Left lobe of liver (tissue), 2 donors: ENCODE data around the gene GRID1. TPM values are rescaled to one million over a fixed set of nuclear protein-coding genes. Genes with fewer than 3 reads are reported as not detected.
"Not testable (repeated sequence)": the region's sequence is repeated elsewhere in the genome, so short reads cannot be mapped to it uniquely, and the experiment has no call there.

Experiments used
- ATAC-seq: fragments of 200-7000 bp; cut with Tn5 transposase; one replicate; pipeline ENCODE4 v1.9.1; 2020; ENCODE audit warnings: mild to moderate bottlenecking, moderate library complexity
- DNase-seq: peaks from one replicate; pipeline ENCODE4 v3.0.0-alpha.2; 2020; ENCODE audit warnings: low spot score
- total RNA-seq: library from RNA; stranded (reverse); gene quantifications from one replicate; pipeline ENCODE4 v1.2.1, GENCODE V29; 2021
- donor health status: DM: no; HTN: no; CAD: no; lungs with moderate emphysema.
- donor health status: DM: no; HTN: yes; CAD: no.

Gene GRID1
- total RNA-seq, 1 donor from 2014 or later, result 0.58 TPM

- no peak for ATAC-seq
Observed at GRCh38 chr10:85873063-85873462, 493.5 kb downstream of the GRID1 start.

GRCh38 chr10:85868627-85869499 is 497.7 kb downstream of the GRID1 start:
- peak; percentile 79 for ATAC-seq

More at GRCh38 chr10:85873063-85873462, 493.5 kb downstream of the GRID1 start:
- DNase-seq, result no peak

DNA sequence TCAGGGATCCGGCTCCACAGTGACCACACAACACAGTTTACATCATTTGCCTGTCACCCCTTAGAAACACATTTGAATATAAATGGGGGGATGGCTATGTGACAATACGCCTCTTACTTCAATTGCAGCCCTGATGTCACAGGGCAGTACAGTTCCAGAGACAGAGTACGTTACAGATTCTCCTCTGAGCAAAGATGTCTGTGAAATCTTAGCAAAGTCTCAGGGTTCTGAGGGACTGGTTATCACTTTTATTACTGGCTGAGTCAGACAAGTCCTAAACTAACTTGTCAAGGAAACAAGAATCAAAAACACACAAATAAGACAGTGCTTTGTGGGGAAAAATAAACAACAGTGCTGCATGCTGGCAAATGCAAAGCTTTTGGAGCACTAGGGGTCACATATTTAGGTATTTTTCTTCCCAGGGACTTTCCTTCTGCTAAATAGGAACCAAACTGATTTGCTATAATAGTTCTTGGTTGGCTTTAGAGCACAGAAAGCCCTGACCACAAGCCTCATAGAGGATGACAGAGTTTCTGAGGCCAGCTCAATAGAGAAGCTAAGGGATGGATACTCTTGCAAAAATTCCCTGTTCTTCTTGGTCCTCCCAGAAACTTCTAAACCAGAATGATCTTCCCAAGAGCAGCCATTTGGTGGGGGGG is 501.6 kb downstream of the GRID1 start:
- ATAC-seq (no peak), DNase-seq (no peak)

More at GRCh38 chr10:85868627-85869499, 497.7 kb downstream of the GRID1 start:
- no peak for DNase-seq

DNA sequence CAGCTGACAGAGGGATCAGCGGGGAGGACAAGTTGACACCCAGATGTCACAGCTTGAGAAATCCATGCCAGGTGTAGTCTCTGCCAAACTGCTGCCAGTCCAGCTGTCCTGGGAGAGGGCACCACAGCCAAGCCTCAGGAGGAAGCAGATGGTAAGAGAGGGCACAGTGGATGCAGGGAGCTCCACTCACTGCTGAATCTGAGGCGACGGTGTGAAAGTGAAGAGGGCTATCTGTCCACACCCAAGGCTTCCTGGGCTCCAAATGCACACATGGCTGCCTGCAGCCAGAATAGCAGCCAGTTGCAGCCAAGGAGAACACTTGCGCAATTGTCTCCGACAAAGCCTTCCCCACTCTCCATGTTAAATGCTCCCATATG is 502.4 kb downstream of the GRID1 start:
- DNase-seq (peak; percentile 70), ATAC-seq (no peak)

- DNase-seq, result no peak
- peak; percentile 92 for ATAC-seq
Observed at GRCh38 chr10:85863301-85864172, 503.1 kb downstream of the GRID1 start.

- no peak for DNase-seq
- no peak for ATAC-seq
Observed at GRCh38 chr10:85862771-85863170, 503.8 kb downstream of the GRID1 start.

GRCh38 chr10:85861513-85862197 is 504.9 kb downstream of the GRID1 start:
- no peak for ATAC-seq
- DNase-seq, result no peak

- no peak for ATAC-seq
- no peak for DNase-seq
Observed at GRCh38 chr10:85859859-85860258, 506.7 kb downstream of the GRID1 start.

GRCh38 chr10:85858776-85859515 is 507.6 kb downstream of the GRID1 start:
- ATAC-seq, result no peak
- DNase-seq, result no peak

DNA sequence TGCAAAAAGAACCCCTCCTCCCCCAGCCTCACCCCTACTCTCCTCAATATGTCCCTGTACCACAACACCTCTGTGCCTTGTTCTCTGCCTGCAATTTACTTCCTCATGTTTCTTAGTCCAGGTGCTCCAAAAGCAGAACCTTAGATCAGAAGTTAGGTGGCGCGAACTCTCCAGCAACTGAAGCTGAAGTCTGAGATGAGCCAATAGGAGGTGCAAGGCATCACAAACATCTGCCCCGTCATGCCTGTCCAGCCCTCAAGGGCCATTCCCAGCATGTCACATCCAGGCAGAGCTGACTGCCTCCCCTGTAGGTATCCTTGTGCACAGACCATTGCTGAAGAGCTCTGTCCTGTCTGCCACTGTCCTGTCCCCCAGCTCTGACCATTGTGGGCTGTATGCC is 508.8 kb downstream of the GRID1 start:
- DNase-seq, result no peak
- ATAC-seq, result no peak

DNA sequence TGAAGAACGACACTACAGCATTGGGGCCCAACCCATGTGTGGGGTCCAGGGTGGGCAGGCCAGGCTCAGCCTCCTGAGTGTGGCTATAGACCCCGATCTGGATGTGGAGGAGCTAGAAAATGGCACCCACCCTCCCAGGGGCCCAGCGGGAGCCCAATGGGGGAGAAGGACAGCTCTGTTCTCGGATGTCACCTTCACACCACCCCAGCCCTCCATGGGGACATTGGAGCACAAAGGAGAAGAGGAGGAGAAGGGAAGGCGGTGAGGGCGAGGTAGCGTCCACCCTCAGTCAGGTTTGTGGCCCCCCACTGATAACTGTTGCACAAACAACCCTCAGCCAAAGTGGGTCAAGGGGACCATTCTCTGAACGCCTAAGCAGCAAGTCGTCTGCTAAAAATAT is 509.3 kb downstream of the GRID1 start:
- ATAC-seq, result no peak

DNA sequence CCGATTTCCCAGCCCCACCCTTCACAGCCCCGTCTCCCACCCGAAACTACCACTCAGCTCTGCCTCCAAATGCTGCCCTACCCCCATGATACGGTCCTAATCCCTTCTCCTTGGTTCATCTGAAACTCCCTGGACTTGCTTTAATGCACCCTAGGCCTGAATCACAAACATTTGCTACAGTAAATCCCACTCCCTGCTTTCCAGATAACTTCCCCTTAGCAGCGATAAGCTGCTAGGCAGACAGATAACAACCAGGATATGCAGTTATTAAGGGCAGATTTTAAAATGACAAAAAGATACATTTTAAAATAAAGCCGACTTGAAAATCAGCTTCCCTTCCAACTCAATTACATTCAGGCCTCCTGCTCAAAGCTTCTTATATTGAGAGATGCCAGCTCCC is 514.7 kb downstream of the GRID1 start:
- no peak for DNase-seq
- ATAC-seq, result no peak

More for the DNA sequence above, 509.3 kb downstream of the GRID1 start:
- no peak for DNase-seq

- no peak for ATAC-seq
- no peak for DNase-seq
Observed at GRCh38 chr10:85851325-85851724, 515.3 kb downstream of the GRID1 start.

DNA sequence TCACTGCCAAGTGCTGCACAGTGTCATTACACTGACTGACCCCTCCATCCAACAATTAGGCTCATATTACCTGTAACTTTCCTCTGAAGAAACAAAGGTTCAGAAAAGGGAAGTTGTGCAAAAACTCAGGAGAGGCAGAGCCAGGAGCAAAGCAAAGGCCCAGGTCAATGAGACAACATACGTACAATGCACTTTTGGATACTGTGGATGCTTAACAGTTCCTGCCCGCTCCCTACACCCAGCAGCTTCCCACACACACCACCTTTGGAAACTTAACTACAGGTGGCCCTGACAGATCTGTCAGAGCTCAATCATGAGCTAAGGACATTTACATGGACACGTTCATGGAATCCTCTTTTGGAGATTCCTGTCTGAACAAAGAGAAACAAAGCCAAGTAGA is 515.9 kb downstream of the GRID1 start:
- ATAC-seq (no peak), DNase-seq (no peak)

DNA sequence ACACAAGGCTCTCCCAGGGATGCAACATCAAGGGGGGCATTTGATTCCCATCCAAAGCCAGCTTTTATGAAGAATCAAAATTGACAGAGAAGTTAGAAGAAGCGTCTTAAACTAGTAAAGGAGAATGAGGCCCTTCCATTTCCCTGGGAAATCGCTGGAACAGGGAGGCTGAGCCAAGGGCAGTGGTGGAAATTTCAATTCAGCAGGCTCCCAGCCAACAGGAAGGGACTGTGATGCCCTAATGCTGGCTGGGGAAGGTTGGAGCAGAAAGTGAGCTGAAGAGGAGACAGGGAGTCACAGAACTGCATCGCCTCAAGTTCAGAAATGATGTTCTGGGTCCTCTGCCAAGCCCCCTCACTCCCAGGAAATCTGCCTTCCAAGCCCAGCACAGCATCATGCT is 517.3 kb downstream of the GRID1 start:
- ATAC-seq, result no peak

GRCh38 chr10:85848756-85849155 is 517.8 kb downstream of the GRID1 start:
- ATAC-seq, result no peak
- no peak for DNase-seq

More for the DNA sequence above, 517.3 kb downstream of the GRID1 start:
- DNase-seq, result no peak

- ATAC-seq (no peak), DNase-seq (no peak)
Observed at GRCh38 chr10:85847085-85847484, 519.5 kb downstream of the GRID1 start.

DNA sequence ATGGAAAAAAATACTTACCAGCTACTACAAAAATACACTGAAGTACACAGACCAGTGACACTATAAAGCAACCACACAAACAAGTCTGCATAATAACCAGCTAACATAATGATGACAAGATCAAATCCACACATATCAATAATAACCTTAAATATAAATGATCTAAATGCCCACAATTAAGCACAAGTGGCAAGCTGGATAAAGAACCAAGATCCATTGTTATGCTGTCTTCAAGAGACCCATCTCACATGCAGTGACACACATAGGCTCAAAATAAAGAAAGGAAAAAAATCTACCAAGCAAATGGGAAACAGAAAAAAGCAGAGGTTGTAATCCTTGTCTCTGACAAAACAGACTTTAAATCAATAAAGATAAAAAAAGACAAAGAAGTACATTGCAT is 527.9 kb downstream of the GRID1 start:
- not testable (repeated sequence) for ATAC-seq, DNase-seq

DNA sequence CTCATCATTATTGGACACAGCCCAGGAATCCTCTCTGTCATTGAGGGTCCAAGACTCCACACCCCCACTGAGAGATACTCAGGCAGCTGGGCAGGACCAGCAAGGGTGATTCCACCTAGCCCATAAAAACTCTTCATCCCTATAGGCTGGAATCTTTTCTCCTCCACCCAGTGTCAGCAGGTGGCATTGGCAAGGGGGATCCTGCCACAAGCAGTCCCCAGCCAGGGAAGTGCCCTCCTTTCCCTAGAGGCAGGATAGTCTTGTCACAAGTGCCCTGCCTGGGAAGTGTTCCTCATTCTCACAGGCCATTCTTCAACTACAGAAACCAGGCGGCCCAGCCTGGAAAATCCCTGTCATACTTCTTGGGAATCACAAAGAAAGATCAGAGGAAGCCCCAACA is 533.6 kb downstream of the GRID1 start:
- ATAC-seq (no peak), DNase-seq (no peak)

DNA sequence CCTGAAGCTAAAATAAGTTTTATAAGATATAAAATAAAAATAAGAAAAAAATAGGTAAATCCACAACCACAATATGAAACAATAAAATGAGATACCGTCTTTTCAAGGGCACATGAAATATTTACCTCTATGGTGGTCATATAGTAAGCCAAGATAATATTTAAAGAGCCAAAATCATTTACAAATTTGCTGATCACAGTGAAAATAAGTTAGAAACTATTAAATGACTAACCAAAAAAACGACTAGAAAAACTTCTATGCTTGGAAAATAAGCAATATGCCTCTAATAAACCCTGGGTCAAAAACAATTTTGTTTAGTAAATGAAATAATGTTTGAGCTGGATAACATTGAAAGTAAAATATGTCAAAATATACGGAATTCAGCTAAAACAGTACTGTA is 535.2 kb downstream of the GRID1 start:
- no peak for ATAC-seq
- DNase-seq, result no peak
